ENCODE measurements around the gene OR51M1. TPM values are rescaled to one million over a fixed set of nuclear protein-coding genes. Genes with fewer than 3 reads are reported as not detected.

OR51M1 gene
- total RNA-seq, 2 experiments from 2014 or later = not detected

DNA sequence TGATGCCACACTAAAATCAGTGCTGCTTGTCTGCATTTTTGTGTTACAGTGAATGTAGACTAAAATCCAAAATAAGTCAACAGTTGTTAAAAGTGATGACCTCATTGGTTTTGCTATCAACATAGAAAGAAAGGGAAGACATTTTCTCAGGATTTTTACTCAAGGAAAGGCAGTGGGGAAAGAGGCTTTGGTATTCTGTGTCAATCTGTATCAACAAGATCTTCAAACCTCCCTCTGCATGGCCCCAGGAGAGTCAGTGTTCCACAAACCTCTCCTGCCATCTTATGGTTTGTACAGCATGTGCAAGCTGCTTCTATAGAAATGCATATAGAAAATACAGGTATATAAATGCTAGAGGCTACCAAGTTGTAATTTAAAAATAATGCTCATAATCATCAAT lies 13.8 kb upstream of the OR51M1 start:
- no peak overlapping the region for H3K4me3 ChIP-seq (ENCODE audit: low read length)
- no peaks in the 10 kb centered on the region for H3K36me3 ChIP-seq (ENCODE audit: insufficient read depth, low read length)
- DNase-seq (no peak), ATAC-seq (ENCODE audit: poor library complexity) (no peak)
- H3K27ac ChIP-seq (ENCODE audit: low read depth in 1 of 2, low read length in 2 of 2) = no peak overlapping the region
- Mint-ChIP-seq H3K36me3 (ENCODE audit: low read depth) (no peaks in the 10 kb centered on the region), H3K4me1 (ENCODE audit: low read depth) (no peaks in the 10 kb centered on the region), H3K9me3 (no peaks in the 10 kb centered on the region), H3K4me3 (no peak overlapping the region), H3K27me3 (peaks cover 43% of the 10 kb centered on the region), H3K27ac (no peak overlapping the region)
- TF ChIP-seq, protein P1, sequence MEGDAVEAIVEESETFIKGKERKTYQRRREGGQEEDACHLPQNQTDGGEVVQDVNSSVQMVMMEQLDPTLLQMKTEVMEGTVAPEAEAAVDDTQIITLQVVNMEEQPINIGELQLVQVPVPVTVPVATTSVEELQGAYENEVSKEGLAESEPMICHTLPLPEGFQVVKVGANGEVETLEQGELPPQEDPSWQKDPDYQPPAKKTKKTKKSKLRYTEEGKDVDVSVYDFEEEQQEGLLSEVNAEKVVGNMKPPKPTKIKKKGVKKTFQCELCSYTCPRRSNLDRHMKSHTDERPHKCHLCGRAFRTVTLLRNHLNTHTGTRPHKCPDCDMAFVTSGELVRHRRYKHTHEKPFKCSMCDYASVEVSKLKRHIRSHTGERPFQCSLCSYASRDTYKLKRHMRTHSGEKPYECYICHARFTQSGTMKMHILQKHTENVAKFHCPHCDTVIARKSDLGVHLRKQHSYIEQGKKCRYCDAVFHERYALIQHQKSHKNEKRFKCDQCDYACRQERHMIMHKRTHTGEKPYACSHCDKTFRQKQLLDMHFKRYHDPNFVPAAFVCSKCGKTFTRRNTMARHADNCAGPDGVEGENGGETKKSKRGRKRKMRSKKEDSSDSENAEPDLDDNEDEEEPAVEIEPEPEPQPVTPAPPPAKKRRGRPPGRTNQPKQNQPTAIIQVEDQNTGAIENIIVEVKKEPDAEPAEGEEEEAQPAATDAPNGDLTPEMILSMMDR (IDR thresholded peaks at IDR 0.05) = no peak
- ChIA-PET POLR2A (no interaction called here), CTCF (no interaction called here)
- H3K9me3 ChIP-seq (ENCODE audit: control insufficient read depth in 1 of 2, insufficient read depth in 1 of 2, low read length in 2 of 2) = peaks cover 0 to 6% of the 10 kb centered on the region in 2 experiments
- no peaks in the 10 kb centered on the region for H3K4me1 ChIP-seq (ENCODE audit: insufficient read depth, low read length)
- intact Hi-C loops (cut with DNase I, micrococcal nuclease) = no loop called here
- no peaks in the 10 kb centered on the region for H3K27me3 ChIP-seq (ENCODE audit: control insufficient read depth in 1 of 2, insufficient read depth in 2 of 2, low read length in 2 of 2)

DNA sequence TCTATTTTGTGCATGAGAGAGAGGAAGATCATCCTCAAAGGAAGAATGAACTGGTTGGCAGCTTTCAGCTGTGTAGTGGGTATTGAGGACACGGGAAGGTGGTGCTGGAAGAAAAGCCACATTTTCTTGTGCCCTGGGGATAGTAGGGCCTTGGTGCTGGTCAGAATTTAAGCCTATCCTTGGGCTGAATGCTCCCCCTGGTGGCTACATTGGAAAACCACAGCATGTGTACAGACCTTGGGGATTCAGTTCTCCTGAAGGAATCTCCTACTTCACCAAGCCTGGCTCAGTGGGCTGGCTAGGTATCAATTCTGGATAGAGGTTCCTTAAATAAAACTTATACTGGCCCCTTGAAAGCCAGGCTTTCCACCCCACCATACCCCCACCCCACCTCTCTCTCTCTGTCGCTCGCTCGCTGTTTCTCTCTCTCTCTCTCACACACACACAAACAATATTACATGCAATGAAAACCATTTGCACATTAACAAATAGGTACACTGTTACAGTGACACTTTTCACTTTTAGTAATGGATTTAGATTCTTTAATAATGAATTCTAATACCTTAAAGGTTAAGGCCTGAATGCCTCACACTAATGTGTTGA lies 2.8 kb upstream of the OR51M1 start:
- no peak overlapping the region for H3K27ac ChIP-seq (ENCODE audit: low read depth in 1 of 2, low read length in 2 of 2)

GRCh38 chr11:5384335-5384734 lies 723 bp downstream of the OR51M1 start:
- ChIA-PET POLR2A (no interaction called here), CTCF (no interaction called here)
- no peaks in the 10 kb centered on the region for H3K36me3 ChIP-seq (ENCODE audit: insufficient read depth, low read length)
- H3K27me3 Mint-ChIP-seq = no peaks in the 10 kb centered on the region
- TF ChIP-seq, protein P1 (IDR thresholded peaks at IDR 0.05) = no peak
- DNase-seq = no peak
- no peaks in the 10 kb centered on the region for H3K27me3 ChIP-seq (ENCODE audit: control insufficient read depth in 1 of 2, insufficient read depth in 2 of 2, low read length in 2 of 2)
- no peak for ATAC-seq (ENCODE audit: poor library complexity)
- peaks cover 2% of the 10 kb centered on the region for H3K9me3 Mint-ChIP-seq
- no peak overlapping the region for H3K27ac ChIP-seq (ENCODE audit: low read depth in 1 of 2, low read length in 2 of 2)
- intact Hi-C loops (cut with DNase I, micrococcal nuclease) = loop anchor here in 1 of 2 experiments (10.0 kb wide), 1 partner anchor 1200 kb away; no protein-coding TSS in a partner anchor
- no peaks in the 10 kb centered on the region for H3K4me1 ChIP-seq (ENCODE audit: insufficient read depth, low read length)
- no peak overlapping the region for H3K4me3 Mint-ChIP-seq
- H3K36me3 Mint-ChIP-seq (ENCODE audit: low read depth) = no peaks in the 10 kb centered on the region
- no peaks in the 10 kb centered on the region for H3K4me1 Mint-ChIP-seq (ENCODE audit: low read depth)
- H3K9me3 ChIP-seq (ENCODE audit: control insufficient read depth in 1 of 2, insufficient read depth in 1 of 2, low read length in 2 of 2) = no peaks in the 10 kb centered on the region
- no peak overlapping the region for H3K27ac Mint-ChIP-seq
- no peak overlapping the region for H3K4me3 ChIP-seq (ENCODE audit: low read length)

More for the DNA sequence above, 2.8 kb upstream of the OR51M1 start:
- Mint-ChIP-seq H3K4me3 (no peak overlapping the region), H3K4me1 (ENCODE audit: low read depth) (no peaks in the 10 kb centered on the region), H3K27ac (no peak overlapping the region), H3K27me3 (no peaks in the 10 kb centered on the region), H3K36me3 (ENCODE audit: low read depth) (no peaks in the 10 kb centered on the region), H3K9me3 (peaks cover 2% of the 10 kb centered on the region)
- ChIA-PET POLR2A (no interaction called here), CTCF (no interaction called here)
- Histone ChIP-seq H3K27me3 (ENCODE audit: control insufficient read depth in 1 of 2, insufficient read depth in 2 of 2, low read length in 2 of 2) (no peaks in the 10 kb centered on the region), H3K9me3 (ENCODE audit: control insufficient read depth in 1 of 2, insufficient read depth in 1 of 2, low read length in 2 of 2) (no peaks in the 10 kb centered on the region), H3K4me1 (ENCODE audit: insufficient read depth, low read length) (no peaks in the 10 kb centered on the region), H3K4me3 (ENCODE audit: low read length) (no peak overlapping the region), H3K36me3 (ENCODE audit: insufficient read depth, low read length) (no peaks in the 10 kb centered on the region)
- TF ChIP-seq, protein P1 (IDR thresholded peaks at IDR 0.05) = peak; percentile 20
- intact Hi-C loops (cut with DNase I, micrococcal nuclease) = loop anchor here in 1 of 2 experiments (10.0 kb wide), 1 partner anchor 1196 kb away; no protein-coding TSS in a partner anchor
- DNase-seq = peak in 4 of 14 experiments; percentile 0 to 21 (median 10)
- ATAC-seq (ENCODE audit: poor library complexity) = no peak

Data from CD4-positive, alpha-beta T cell (primary cell).